Fibroblast of pulmonary artery (primary cell): Measurements from ENCODE around the gene DDX28.
"Not testable (repeated sequence)": the region's sequence is repeated elsewhere in the genome, so short reads cannot be mapped to it uniquely, and the experiment has no call there.

Experiments
- DNase-seq: peaks from one replicate; pipeline ENCODE4 v3.0.0-alpha.2; 2010; ENCODE audit warnings: low read depth
- H3K4me3 ChIP-seq: replicated peaks from 2 replicates; pipeline ENCODE4 v1.5.1; 2011; ENCODE audit warnings: low read depth, mild to moderate bottlenecking, control low read depth, low read length, moderate library complexity
- TF ChIP-seq, protein P1 (sequence below): IDR thresholded peaks from 2 replicates; pipeline ENCODE4 v1.5.1; 2011; ENCODE audit warnings: mild to moderate bottlenecking, control low read depth, low read length, inconsistent platforms; ENCODE audit errors: missing control alignments

Gene DDX28

DNA sequence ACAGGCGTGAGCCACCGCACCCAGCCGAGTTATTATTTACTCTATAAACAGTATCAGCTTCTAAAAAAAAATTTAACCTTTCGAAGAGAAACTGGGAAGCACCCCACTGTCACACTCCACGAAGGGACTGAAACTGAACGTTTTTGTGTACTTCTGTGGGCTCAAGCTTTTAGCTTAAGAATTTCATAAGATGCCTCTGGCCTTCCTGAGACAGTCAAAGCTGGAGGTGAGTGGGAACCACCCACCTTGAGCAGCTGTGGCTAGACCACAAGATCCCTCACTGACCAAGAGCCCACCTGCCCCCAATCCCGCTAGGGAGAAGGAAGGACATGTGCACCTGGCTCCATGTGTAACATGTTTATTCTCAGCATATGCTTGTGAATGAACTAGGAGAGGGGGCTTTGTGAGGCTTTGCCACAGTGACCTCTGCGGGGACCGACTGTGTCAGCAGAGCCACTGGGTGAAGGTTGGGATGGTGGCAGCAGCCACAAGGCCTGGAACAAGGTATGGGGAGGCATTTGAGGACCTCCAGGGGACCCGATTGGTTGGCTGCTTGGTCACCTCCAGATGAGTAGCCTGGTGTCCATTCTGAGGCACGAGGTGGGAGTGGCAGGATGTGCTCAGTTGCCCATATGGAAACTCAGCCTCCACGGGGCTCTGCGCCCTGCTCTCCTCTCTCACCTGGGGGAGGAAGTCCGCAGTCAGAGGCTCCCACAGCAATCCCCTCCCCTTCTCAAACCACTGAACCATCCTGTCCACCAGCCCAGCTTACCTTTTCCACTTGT is 47.5 kb downstream of the DDX28 start:
- TF ChIP-seq, protein P1, sequence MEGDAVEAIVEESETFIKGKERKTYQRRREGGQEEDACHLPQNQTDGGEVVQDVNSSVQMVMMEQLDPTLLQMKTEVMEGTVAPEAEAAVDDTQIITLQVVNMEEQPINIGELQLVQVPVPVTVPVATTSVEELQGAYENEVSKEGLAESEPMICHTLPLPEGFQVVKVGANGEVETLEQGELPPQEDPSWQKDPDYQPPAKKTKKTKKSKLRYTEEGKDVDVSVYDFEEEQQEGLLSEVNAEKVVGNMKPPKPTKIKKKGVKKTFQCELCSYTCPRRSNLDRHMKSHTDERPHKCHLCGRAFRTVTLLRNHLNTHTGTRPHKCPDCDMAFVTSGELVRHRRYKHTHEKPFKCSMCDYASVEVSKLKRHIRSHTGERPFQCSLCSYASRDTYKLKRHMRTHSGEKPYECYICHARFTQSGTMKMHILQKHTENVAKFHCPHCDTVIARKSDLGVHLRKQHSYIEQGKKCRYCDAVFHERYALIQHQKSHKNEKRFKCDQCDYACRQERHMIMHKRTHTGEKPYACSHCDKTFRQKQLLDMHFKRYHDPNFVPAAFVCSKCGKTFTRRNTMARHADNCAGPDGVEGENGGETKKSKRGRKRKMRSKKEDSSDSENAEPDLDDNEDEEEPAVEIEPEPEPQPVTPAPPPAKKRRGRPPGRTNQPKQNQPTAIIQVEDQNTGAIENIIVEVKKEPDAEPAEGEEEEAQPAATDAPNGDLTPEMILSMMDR = no peak
- H3K4me3 ChIP-seq = no peak overlapping the region
- no peak for DNase-seq

DNA sequence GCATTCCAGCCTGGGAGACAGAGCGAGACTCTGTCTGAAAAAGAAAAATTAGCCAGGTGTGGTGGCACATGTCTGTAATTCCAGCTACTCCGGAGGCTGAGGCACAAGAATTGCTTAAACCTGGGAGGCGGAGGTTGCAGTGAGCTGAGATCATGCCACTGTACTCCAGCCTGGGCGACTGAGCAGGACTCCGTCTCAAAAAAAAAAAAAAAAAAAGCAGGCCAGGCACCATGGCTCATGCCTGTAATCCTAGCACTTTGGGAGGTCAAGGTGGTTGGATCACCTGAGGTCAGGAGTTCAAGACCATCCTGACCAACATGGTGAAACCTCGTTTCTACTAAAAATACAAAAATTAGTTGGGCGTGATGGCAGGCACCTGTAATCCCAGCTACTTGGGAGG is 50.7 kb downstream of the DDX28 start:
- not testable (repeated sequence) for DNase-seq, H3K4me3 ChIP-seq

DNA sequence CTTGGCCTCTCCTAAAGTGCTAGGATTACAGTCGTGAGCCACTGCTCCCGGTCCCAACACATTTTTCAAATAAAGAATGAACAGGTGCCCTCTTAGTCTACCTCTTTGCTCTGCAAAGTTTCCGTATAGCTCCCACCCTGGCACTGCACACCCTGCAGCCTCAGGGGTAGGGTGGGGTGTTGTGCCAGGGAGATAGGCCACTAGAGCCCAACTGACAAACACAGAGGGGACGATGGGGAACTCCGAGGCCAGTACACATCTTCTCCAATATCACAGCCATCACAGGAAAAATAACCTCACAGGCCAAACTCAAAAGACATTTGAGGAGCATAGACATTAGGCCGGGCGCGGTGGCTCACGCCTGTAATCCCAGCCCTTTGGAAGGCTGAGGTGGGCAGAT is 51.9 kb downstream of the DDX28 start:
- TF ChIP-seq, protein P1 = no peak
- H3K4me3 ChIP-seq = no peak overlapping the region
- DNase-seq = no peak
